ENCODE data around the gene CLEC10A.
"Not testable (repeated sequence)": the region's sequence is repeated elsewhere in the genome, so short reads cannot be mapped to it uniquely, and the experiment has no call there.

CLEC10A gene

GRCh38 chr17:7107795-7108559 lies 27.9 kb upstream of the CLEC10A start:
- no peak for DNase-seq

- DNase-seq = no peak
These were observed 27.1 kb upstream of the CLEC10A start for GRCh38 chr17:7107012-7107754.

- no peak for DNase-seq
These were observed 22.4 kb upstream of the CLEC10A start for GRCh38 chr17:7102421-7102820.

GRCh38 chr17:7101531-7101930 lies 21.5 kb upstream of the CLEC10A start:
- DNase-seq = no peak

- not testable (repeated sequence) for DNase-seq
These were observed 20.8 kb upstream of the CLEC10A start for GRCh38 chr17:7100641-7101379.

- DNase-seq = no peak
These were observed 18.9 kb upstream of the CLEC10A start for GRCh38 chr17:7098802-7099459.

- no peak for DNase-seq
These were observed 17.9 kb upstream of the CLEC10A start for GRCh38 chr17:7097940-7098339.

GRCh38 chr17:7095625-7096024 lies 15.6 kb upstream of the CLEC10A start:
- no peak for DNase-seq

GRCh38 chr17:7094652-7095019 lies 14.6 kb upstream of the CLEC10A start:
- no peak for DNase-seq

GRCh38 chr17:7091311-7092005 lies 11.4 kb upstream of the CLEC10A start:
- not testable (repeated sequence) for DNase-seq

GRCh38 chr17:7089570-7089969 lies 9.5 kb upstream of the CLEC10A start:
- not testable (repeated sequence) for DNase-seq

GRCh38 chr17:7088442-7088841 lies 8.4 kb upstream of the CLEC10A start:
- DNase-seq = not testable (repeated sequence)

- no peak for DNase-seq
These were observed 4.0 kb upstream of the CLEC10A start for GRCh38 chr17:7084088-7084487.

GRCh38 chr17:7083592-7083991 lies 3.5 kb upstream of the CLEC10A start:
- DNase-seq = no peak

GRCh38 chr17:7081341-7082062 lies 1.5 kb upstream of the CLEC10A start:
- no peak for DNase-seq

GRCh38 chr17:7080456-7081041 lies 498 bp upstream of the CLEC10A start:
- DNase-seq = no peak

GRCh38 chr17:7078711-7079110 lies 1.3 kb downstream of the CLEC10A start:
- DNase-seq = no peak

GRCh38 chr17:7077911-7078546 lies 2.0 kb downstream of the CLEC10A start:
- no peak for DNase-seq

- DNase-seq = no peak
These were observed 5.1 kb downstream of the CLEC10A start for GRCh38 chr17:7074931-7075330.

- no peak for DNase-seq
These were observed 7.6 kb downstream of the CLEC10A start for GRCh38 chr17:7072406-7072805.

- DNase-seq = no peak
These were observed 9.3 kb downstream of the CLEC10A start for GRCh38 chr17:7070712-7071111.

Data from NCI-H2227 treated with DMSO at 0.1 percent for 48 hours (cell line).